DMS114 treated with DMSO at 0.1 percent for 48 hours (cell line): Measurements from ENCODE around the gene NR1H3.
"Not testable (repeated sequence)": the region's sequence is repeated elsewhere in the genome, so short reads cannot be mapped to it uniquely, and the experiment has no call there.

ENCODE experiments used
- DNase-seq: peaks from one replicate; lab custom pipeline; 2025; ENCODE audit not compliant: unreplicated experiment; lab: John Stamatoyannopoulos, UW

Gene NR1H3

GRCh38 chr11:47302853-47303252 is 45.1 kb downstream of the NR1H3 start:
- DNase-seq = no peak

DNA sequence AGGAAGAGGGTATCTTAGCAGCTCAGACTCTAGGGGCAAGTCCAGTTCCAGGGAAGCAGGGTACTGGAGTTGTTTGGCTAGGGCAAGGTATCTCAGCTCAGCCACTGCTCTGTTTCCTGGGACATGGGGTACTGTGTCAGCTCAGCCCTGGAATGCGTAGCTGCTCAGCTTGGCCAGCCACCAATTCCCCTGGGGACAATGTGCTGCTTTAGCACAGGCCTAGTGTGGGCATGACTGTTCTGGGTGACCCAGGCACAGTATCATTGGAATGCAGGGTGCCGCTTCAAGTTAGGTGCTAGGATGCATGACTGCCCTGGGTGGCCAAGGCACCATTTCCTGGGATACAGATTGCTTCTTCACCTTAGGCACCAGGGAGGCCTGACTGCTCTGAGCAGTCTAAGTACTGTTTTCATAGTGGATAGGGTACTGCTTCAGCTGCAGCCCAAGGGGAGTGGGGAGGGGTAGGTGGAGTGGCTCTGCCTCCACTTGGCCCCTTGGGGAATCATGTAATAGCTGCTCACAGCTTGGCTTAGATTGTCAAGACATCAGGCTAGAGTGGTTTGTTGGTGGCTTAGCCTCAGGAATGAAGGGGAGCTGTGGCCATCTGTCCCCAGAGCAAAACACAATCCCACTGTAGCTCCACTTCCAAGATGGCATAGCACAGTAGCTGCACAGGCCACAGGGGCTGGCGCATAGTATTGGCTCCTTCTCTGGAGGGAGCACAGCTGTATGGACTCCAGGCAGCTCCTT is 48.1 kb downstream of the NR1H3 start:
- no peak for DNase-seq

DNA sequence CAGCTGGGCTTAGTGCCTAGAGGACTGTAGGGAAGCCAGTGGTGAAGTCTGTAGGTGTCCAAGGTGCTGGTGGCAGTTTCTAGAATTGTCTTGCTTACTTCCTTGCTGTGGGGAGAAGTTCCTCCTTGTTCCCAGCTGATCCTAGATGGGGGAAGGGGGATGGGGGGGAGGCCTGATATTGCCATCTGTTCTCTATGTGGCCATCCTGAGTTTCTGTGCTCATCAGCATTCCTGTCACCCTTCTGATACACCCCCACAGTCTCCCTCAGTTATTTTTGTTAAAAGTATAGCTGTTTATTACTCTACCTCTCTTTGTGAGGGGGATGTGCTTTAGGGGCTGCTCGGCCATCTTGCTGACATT is 48.7 kb downstream of the NR1H3 start:
- DNase-seq = no peak

GRCh38 chr11:47308050-47308823 is 50.4 kb downstream of the NR1H3 start:
- no peak for DNase-seq

- DNase-seq = no peak
Measured at GRCh38 chr11:47314992-47315391, 57.2 kb downstream of the NR1H3 start.

DNA sequence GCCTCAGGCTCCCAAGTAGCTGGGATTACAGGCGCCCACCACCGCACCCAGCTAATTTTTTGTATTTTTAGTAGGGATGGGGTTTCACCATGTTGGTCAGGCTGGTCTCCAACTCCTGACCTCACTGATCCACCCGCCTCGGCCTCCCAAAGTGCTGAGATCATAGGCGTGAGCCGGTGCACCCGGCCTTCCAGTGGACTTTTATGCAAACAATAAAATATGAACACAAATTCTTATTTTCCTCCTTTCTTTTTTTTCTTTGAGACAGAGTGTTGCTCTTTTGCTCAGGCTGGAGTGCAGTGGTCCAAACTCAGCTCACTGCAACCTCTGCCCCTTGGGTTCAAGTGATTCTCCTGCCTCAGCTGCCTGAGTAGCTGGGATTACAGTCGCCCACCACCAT is 58.7 kb downstream of the NR1H3 start:
- DNase-seq = not testable (repeated sequence)

DNA sequence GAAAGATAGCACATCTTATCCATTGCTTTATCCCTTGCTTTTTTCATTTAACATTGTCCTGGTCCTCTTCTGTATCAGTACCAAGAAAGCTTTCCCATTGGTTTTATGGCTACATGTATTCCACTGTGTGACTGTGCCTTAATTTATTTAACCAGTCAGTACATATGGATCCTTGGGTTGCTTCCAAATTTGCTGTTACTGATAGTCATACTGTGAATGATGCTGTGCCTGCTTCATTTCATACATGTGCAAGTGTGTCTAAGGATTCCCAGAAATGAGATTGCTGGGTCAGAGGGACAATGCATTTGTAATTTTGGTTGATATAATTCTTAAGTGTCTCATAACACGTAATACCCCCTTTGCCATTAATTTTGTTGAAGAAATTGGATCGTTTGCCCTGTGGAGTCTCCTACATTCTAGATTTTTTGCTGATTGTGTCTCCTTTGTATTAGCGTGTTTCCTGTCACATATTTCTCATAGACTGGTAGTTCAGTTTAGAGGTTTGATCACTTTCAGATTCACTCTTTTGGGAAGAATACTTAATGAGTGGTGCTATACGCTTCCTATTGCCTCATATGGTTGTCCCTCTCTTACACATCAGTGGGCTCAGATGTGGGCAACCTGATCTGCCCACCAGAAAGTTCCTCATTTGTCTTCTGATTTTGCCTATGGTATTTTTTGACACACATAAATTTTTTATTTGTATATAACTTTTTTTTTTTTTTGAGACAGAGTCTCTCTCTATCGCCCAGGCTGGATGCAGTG is 59.5 kb downstream of the NR1H3 start:
- DNase-seq = no peak

GRCh38 chr11:47318166-47318565 is 60.4 kb downstream of the NR1H3 start:
- no peak for DNase-seq
